Vagina (tissue), 2 donors: ENCODE measurements around the gene POC1A. TPM values are rescaled to one million over a fixed set of nuclear protein-coding genes. Genes with fewer than 3 reads are reported as not detected.
A peak's percentile ranks its signal among the peaks of the same experiment; 100 is the strongest.

Experiments used
- DNase-seq, 2 donors: peaks; one replicate each; pipeline ENCODE4 v3.0.0-alpha.2; 2017; ENCODE audit errors: extremely low spot score in 2 of 2
- H3K27ac ChIP-seq: fragments of 200-600 bp; sonication (generic); one replicate; pipeline ENCODE4 v1.5.1; 2019
- H3K27me3 ChIP-seq: fragments of 200-600 bp; sonication (generic); one replicate; pipeline ENCODE4 v1.5.1; 2019
- H3K36me3 ChIP-seq, 2 donors: fragments of 200-600 bp; sonication (generic); one replicate each; pipeline ENCODE4 v1.5.1; 2017 to 2019
- H3K4me1 ChIP-seq: fragments of 200-600 bp; sonication (generic); one replicate; pipeline ENCODE4 v1.5.1; 2019
- H3K4me3 ChIP-seq, 2 donors: fragments of 200-600 bp; sonication (generic); 1 replicate in 1 of 2; 2 replicates in 1 of 2; pipeline ENCODE4 v1.5.1; 2016 to 2019
- H3K9me3 ChIP-seq: fragments of 200-600 bp; sonication (generic); one replicate; pipeline ENCODE4 v1.5.1; 2019
- POLR2A ChIP-seq, 2 donors: fragments of 450-650 bp; IDR thresholded peaks; one replicate each; pipeline ENCODE4 v1.6.1; 2017; ENCODE audit warnings: antibody characterized with exemption in 2 of 2, mild to moderate bottlenecking in 2 of 2, moderate library complexity in 2 of 2
- POLR2AphosphoS5 ChIP-seq, 2 donors: sonication (generic); formaldehyde crosslinking; IDR thresholded peaks; one replicate each; pipeline ENCODE4 v1.9.0; 2017; ENCODE audit warnings: antibody characterized with exemption in 2 of 2, mild to moderate bottlenecking in 2 of 2, low read depth in 1 of 2; ENCODE audit not compliant: insufficient read depth in 1 of 2
- intact Hi-C: fragments of 100-400 bp; cut with DNase I; formaldehyde crosslinking; loops from one replicate; pipeline ENCODE4 v1.15.1; 2023
- total RNA-seq: library from RNA; depleted of rRNA; stranded (reverse); fragments of >200 nt; gene quantifications from one replicate; pipeline ENCODE4 v1.2.3, GENCODE V29; 2016
- TF ChIP-seq, protein P1 (sequence below), 3 experiments: fragments of 450-650 bp in 2 of 3; fragments of 200-600 bp in 1 of 3; sonication (generic) in 1 of 3; IDR thresholded peaks; one replicate each; pipeline ENCODE4 v1.5.1; 2017 to 2019; ENCODE audit warnings: antibody characterized with exemption in 3 of 3, mild to moderate bottlenecking in 2 of 3, moderate library complexity in 2 of 3

The POC1A gene
- total RNA-seq, 1 donor from 2014 or later = 0.74 TPM

DNA sequence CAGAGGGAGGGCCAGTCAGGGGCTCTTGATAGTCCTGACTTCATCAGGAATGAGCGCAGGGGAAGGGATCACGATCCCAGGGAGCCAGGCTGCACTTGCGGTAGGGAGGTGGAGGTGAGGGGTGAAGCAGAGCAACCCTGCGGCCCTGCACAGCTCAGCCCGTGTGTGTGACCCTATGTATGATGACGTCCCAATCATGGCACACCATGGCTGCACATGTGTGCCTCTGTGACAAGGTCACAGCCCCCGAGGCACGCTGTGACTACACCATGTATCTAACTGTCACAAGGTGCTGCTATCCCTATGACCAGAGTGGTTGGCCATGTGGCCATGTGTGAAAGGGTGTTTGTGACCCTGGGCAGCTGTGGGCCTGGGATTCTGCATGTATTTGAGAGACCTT lies 30.5 kb upstream of the POC1A start:
- TF ChIP-seq, protein P1, sequence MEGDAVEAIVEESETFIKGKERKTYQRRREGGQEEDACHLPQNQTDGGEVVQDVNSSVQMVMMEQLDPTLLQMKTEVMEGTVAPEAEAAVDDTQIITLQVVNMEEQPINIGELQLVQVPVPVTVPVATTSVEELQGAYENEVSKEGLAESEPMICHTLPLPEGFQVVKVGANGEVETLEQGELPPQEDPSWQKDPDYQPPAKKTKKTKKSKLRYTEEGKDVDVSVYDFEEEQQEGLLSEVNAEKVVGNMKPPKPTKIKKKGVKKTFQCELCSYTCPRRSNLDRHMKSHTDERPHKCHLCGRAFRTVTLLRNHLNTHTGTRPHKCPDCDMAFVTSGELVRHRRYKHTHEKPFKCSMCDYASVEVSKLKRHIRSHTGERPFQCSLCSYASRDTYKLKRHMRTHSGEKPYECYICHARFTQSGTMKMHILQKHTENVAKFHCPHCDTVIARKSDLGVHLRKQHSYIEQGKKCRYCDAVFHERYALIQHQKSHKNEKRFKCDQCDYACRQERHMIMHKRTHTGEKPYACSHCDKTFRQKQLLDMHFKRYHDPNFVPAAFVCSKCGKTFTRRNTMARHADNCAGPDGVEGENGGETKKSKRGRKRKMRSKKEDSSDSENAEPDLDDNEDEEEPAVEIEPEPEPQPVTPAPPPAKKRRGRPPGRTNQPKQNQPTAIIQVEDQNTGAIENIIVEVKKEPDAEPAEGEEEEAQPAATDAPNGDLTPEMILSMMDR (IDR thresholded peaks at IDR 0.05) = no peak
- TF ChIP-seq POLR2A (IDR thresholded peaks at IDR 0.05) (no peak), POLR2AphosphoS5 (IDR thresholded peaks at IDR 0.05; ENCODE audit: insufficient read depth in 1 of 2, low read depth in 1 of 2) (no peak)
- peak in 1 of 2 donors; percentile 79 for DNase-seq
- no peak overlapping the region for H3K27ac ChIP-seq
- intact Hi-C loops = no loop called here
- H3K27me3 ChIP-seq = no peaks in the 10 kb centered on the region
- H3K4me1 ChIP-seq = peaks cover 1% of the 10 kb centered on the region
- no peaks in the 10 kb centered on the region for H3K9me3 ChIP-seq
- no peaks in the 10 kb centered on the region for H3K36me3 ChIP-seq
- H3K4me3 ChIP-seq = no peak overlapping the region

DNA sequence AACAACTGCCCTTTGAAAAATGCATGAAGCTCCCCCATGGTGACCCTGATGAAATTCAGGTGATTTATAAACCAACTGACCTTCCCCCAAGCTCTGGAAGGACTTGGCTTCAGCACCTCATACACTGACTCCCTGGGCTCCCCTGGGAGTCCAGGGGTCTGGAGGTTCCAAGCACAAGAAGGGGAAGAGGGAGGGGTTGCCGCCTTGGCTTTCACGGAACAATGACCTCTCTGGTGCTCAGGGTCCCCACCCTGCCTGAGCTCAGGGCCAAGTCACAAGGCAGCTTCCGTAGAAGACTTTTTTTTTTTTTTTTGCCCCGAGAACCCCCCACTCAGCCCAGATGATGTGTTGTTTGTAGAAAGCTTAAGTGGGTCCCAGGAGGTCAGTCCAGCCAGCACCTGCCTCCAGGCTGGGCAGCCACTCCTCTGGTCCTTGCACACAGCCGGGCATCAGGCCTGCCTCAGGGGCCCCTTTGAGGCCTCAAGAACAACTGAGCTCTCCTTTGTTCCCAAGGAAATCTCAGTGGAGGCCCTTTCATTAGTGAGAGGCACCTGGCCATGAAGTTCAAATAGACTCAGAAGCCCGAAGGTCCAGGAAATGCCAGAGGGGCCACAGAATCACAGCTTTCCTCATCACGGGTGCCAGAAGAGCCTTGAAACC lies 29.7 kb upstream of the POC1A start:
- Histone ChIP-seq H3K27me3 (no peaks in the 10 kb centered on the region), H3K4me1 (no peaks in the 10 kb centered on the region), H3K9me3 (no peaks in the 10 kb centered on the region), H3K36me3 (no peaks in the 10 kb centered on the region), H3K4me3 (no peak overlapping the region), H3K27ac (no peak overlapping the region)
- intact Hi-C loops = no loop called here
- TF ChIP-seq POLR2AphosphoS5 (IDR thresholded peaks at IDR 0.05; ENCODE audit: insufficient read depth in 1 of 2, low read depth in 1 of 2) (no peak), POLR2A (IDR thresholded peaks at IDR 0.05) (no peak)
- TF ChIP-seq, protein P1 (IDR thresholded peaks at IDR 0.05) = no peak
- no peak for DNase-seq

DNA sequence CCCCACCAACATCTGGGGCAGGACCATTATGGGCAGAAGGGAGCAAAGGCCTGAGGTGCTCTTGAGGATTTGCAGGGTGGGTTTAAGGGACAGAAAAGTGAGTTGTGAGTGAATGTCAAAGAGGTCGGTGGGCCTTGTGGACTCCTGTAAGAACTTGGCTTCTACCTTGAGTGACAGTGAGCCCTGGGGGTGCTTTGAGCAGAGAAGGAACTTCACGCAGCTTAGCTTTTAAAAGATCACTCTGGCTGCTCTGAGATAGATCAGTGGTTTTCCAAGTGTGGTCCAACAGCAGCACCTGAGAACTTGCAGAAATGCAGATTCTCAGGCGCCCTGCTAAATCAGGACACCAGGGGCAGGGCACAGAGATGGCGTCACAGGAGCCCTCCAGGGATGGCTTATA lies 28.5 kb upstream of the POC1A start:
- H3K4me3 ChIP-seq = no peak overlapping the region
- DNase-seq = no peak
- intact Hi-C loops = no loop called here
- H3K9me3 ChIP-seq = no peaks in the 10 kb centered on the region
- H3K4me1 ChIP-seq = no peaks in the 10 kb centered on the region
- H3K27ac ChIP-seq = no peak overlapping the region
- no peaks in the 10 kb centered on the region for H3K36me3 ChIP-seq
- TF ChIP-seq POLR2AphosphoS5 (IDR thresholded peaks at IDR 0.05; ENCODE audit: insufficient read depth in 1 of 2, low read depth in 1 of 2) (no peak), POLR2A (IDR thresholded peaks at IDR 0.05) (no peak)
- no peaks in the 10 kb centered on the region for H3K27me3 ChIP-seq

DNA sequence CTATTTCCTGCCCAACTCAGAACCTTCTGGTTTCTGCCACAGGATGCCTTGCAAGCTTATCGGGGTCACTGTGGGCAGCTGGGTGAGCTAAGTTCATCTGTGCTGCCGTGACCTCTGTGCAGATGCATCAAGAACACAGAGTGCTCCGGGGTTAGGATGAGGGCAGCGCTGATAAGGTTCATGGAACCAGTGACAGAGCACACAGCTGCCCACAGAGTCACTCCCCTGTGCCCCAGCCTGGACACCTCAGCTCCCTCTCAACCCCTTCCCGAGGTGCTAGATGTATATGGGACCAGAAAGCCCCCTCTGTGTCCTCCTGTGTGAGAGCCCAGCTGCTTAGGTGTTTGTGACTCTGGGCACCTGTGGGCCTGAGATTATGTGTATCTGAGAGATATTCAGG lies 28.0 kb upstream of the POC1A start:
- TF ChIP-seq, protein P1 (IDR thresholded peaks at IDR 0.05) = no peak
- no peak for TF ChIP-seq POLR2AphosphoS5 (IDR thresholded peaks at IDR 0.05; ENCODE audit: insufficient read depth in 1 of 2, low read depth in 1 of 2)
- TF ChIP-seq POLR2A (IDR thresholded peaks at IDR 0.05) = no peak
- Histone ChIP-seq H3K4me1 (peaks cover 2% of the 10 kb centered on the region), H3K9me3 (no peaks in the 10 kb centered on the region), H3K4me3 (no peak overlapping the region), H3K36me3 (no peaks in the 10 kb centered on the region), H3K27ac (no peak overlapping the region), H3K27me3 (no peaks in the 10 kb centered on the region)
- intact Hi-C loops = no loop called here
- DNase-seq = no peak

DNA sequence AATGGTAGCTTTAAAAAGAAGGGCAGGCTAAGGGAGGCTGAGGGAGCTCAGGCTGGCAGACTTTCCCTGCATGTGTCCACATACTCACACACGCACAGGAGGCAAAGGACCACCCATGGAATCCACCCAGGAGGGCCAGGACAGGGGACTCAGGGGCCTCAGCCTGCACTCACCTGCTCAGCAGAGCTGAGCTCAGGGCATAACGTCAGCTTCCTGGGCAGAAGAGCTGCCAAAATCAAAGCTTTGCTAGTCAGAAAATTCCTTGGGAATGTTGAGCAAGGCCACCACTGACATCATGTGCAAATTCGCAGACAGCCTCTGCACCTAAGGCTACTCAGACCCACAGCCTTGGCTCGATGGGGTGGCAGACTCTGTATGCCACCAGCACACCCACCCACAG lies 27.3 kb upstream of the POC1A start:
- Histone ChIP-seq H3K4me1 (peaks cover 9% of the 10 kb centered on the region), H3K27me3 (no peaks in the 10 kb centered on the region), H3K9me3 (no peaks in the 10 kb centered on the region), H3K4me3 (no peak overlapping the region), H3K36me3 (no peaks in the 10 kb centered on the region), H3K27ac (no peak overlapping the region)
- DNase-seq = no peak
- intact Hi-C loops = no loop called here
- TF ChIP-seq POLR2AphosphoS5 (IDR thresholded peaks at IDR 0.05; ENCODE audit: insufficient read depth in 1 of 2, low read depth in 1 of 2) (no peak), POLR2A (IDR thresholded peaks at IDR 0.05) (no peak)
- TF ChIP-seq, protein P1 (IDR thresholded peaks at IDR 0.05) = no peak
